Peyer's patch (tissue), 4 donors: Measurements from ENCODE around the gene AASDHPPT. TPM values are rescaled to one million over a fixed set of nuclear protein-coding genes. Genes with fewer than 3 reads are reported as not detected.

Experiments
- DNase-seq, 3 donors: peaks; one replicate each; pipeline ENCODE4 v3.0.0-alpha.2; 2017 to 2019
- H3K27ac ChIP-seq, 4 donors: fragments of 200-600 bp; sonication (generic); one replicate each; pipeline ENCODE4 v1.5.1; 2016 to 2019
- H3K27me3 ChIP-seq, 2 donors: fragments of 200-600 bp; sonication (generic); one replicate each; pipeline ENCODE4 v1.5.1; 2019
- H3K36me3 ChIP-seq, 3 donors: fragments of 200-600 bp; sonication (generic); one replicate each; pipeline ENCODE4 v1.5.1; 2016 to 2019
- H3K4me1 ChIP-seq, 4 donors: fragments of 200-600 bp; sonication (generic); one replicate each; pipeline ENCODE4 v1.5.1; 2016 to 2019
- H3K4me3 ChIP-seq, 4 donors: fragments of 200-600 bp; sonication (generic); 1 replicate in 3 of 4; 2 replicates in 1 of 4; pipeline ENCODE4 v1.5.1; 2016 to 2019; ENCODE audit warnings: mild to moderate bottlenecking in 1 of 4
- H3K9me3 ChIP-seq, 4 donors: fragments of 200-600 bp; sonication (generic); one replicate each; pipeline ENCODE4 v1.5.1; 2016 to 2019; ENCODE audit warnings: mild to moderate bottlenecking in 1 of 4
- POLR2A ChIP-seq, 2 donors: fragments of 450-650 bp; IDR thresholded peaks; one replicate each; pipeline ENCODE4 v1.5.1; 2017; ENCODE audit warnings: antibody characterized with exemption in 2 of 2, mild to moderate bottlenecking in 2 of 2, moderate library complexity in 2 of 2
- total RNA-seq, 4 donors: library from RNA; depleted of rRNA; stranded (reverse); fragments of >200 nt; gene quantifications; one replicate each; pipeline ENCODE4 v1.1.0, GENCODE V29; 2016
- TF ChIP-seq, protein P1 (sequence below), 6 experiments: fragments of 450-650 bp in 4 of 6; fragments of 200-600 bp in 2 of 6; sonication (generic) in 1 of 6; IDR thresholded peaks; one replicate each; pipeline ENCODE4 v1.5.1; 2017 to 2019; ENCODE audit warnings: antibody characterized with exemption in 6 of 6, mild to moderate bottlenecking in 3 of 6, moderate library complexity in 1 of 6

Gene AASDHPPT
- total RNA-seq, 4 donors from 2014 or later: 17.9 to 25.6 (median 22.6) TPM

DNA sequence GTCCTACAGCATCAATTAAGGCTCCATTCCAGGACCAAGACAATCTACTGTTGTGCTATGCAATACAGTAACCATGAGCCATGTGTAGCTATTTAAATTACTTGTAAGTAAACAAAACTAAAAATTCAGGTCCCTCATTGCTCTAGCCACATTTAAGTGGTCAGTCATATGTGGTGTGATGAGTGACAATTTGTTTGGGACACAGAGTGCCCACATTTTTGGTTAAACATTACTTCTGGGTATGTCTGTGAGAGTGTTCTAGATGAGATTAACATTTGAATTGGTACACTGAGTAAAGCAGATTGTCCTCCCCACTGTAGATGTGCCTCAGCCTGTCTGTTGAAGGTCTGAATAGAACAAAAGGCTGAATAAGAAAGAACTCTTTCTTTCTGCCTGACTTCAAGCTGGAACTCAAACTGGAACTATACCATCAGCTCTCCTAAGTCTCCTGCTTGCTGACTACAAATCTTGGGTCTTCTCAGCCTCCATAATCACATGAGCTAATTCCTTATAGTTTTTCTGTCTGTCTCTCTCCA is 16.1 kb upstream of the AASDHPPT start:
- Histone ChIP-seq H3K4me3 (no peak overlapping the region), H3K27ac (no peak overlapping the region), H3K4me1 (no peaks in the 10 kb centered on the region), H3K9me3 (no peaks in the 10 kb centered on the region), H3K36me3 (peaks cover 0 to 8% (median 0%) of the 10 kb centered on the region in 3 donors), H3K27me3 (no peaks in the 10 kb centered on the region)
- DNase-seq: no peak
- no peak for TF ChIP-seq POLR2A (IDR thresholded peaks at IDR 0.05)
- TF ChIP-seq, protein P1, sequence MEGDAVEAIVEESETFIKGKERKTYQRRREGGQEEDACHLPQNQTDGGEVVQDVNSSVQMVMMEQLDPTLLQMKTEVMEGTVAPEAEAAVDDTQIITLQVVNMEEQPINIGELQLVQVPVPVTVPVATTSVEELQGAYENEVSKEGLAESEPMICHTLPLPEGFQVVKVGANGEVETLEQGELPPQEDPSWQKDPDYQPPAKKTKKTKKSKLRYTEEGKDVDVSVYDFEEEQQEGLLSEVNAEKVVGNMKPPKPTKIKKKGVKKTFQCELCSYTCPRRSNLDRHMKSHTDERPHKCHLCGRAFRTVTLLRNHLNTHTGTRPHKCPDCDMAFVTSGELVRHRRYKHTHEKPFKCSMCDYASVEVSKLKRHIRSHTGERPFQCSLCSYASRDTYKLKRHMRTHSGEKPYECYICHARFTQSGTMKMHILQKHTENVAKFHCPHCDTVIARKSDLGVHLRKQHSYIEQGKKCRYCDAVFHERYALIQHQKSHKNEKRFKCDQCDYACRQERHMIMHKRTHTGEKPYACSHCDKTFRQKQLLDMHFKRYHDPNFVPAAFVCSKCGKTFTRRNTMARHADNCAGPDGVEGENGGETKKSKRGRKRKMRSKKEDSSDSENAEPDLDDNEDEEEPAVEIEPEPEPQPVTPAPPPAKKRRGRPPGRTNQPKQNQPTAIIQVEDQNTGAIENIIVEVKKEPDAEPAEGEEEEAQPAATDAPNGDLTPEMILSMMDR (IDR thresholded peaks at IDR 0.05): no peak

DNA sequence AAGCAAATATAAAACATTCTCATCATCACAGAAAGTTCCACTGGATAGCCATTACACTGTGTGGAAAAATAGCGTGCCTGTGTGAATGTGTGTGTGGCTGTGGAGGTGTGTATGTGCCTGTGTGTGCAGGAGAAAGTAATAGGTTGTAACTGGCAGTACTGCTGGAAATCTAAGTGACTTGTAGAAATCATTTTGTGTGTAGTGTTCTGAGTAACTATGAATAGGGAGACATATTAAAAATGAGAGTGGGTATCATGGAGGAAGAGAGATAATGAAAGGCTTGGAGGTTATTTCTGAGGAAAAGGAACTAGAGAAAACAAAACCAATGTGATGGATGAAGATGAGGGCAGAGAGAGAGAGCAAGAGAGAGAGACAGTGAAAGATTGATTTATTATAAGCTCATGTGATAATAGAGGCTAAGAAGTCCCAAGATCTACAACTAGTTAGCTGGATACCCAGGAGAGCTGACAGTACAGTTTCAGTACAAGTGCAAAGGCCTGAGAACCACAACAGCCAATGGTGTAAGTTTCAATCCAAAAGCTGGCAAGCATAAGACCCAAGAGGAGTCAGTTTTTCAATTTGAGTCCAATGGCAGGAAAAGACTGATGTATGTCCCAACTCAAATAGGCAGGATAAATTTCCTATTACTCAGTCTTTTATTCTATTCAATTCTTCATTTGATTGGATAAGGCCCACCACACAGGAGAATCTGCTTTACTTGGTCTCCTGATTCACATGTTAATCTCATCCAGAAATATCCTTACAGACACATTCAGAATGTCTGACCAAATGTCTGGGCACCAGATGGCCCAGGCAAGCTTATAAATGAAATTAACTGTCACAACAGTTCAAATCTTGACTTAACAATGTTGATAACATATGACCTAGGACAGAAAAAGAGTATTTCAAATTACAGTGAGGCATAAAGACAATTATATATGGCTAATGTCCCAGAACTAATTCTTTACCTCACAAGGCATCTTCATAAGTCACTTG is 15.2 kb upstream of the AASDHPPT start:
- H3K36me3 ChIP-seq: peaks cover 0 to 8% (median 0%) of the 10 kb centered on the region in 3 donors
- TF ChIP-seq, protein P1 (IDR thresholded peaks at IDR 0.05): no peak
- TF ChIP-seq POLR2A (IDR thresholded peaks at IDR 0.05): no peak
- no peak overlapping the region for H3K4me3 ChIP-seq
- DNase-seq: no peak
- H3K27me3 ChIP-seq: no peaks in the 10 kb centered on the region
- no peaks in the 10 kb centered on the region for H3K9me3 ChIP-seq
- no peak overlapping the region for H3K27ac ChIP-seq
- no peaks in the 10 kb centered on the region for H3K4me1 ChIP-seq

DNA sequence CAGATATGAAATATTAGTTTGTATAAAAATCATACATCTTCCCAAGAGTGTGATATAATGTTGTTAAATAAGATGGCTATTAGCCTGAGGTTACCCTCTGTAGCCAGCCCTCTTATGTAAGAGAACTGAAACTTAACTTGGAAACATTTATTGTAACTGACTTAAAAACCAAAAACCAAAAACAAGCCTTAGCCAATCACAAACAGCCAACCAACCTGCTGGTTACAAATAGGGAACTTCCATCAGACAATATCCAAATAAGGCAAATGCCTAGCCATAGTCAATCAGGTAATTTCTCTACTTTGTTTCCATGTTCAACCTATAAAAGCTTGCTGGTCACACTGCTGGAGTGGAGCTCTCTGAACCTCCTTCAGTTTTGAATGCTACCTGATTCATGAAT is 14.5 kb upstream of the AASDHPPT start:
- no peak overlapping the region for H3K4me3 ChIP-seq
- TF ChIP-seq, protein P1 (IDR thresholded peaks at IDR 0.05): no peak
- no peak for TF ChIP-seq POLR2A (IDR thresholded peaks at IDR 0.05)
- no peak overlapping the region for H3K27ac ChIP-seq
- H3K36me3 ChIP-seq: peaks cover 0 to 4% (median 0%) of the 10 kb centered on the region in 3 donors
- no peaks in the 10 kb centered on the region for H3K27me3 ChIP-seq
- no peaks in the 10 kb centered on the region for H3K4me1 ChIP-seq
- no peaks in the 10 kb centered on the region for H3K9me3 ChIP-seq
- DNase-seq: no peak

DNA sequence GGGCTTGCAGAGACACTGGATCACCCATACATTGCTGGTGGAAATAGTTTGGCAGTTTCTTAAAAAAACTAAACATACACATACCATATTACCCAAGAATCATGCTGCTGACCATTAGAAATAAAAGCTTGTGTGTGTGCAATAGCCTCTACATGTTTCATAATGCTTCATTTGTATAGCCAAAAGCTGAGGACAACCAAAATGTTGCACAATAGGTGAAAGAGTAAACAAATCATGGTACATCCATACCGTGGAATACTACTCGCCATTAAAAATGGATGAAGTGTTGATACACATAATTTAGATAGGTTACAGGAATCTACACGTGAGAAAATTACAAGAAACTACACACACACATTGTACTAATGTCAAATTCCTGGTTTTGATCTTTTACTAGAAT is 6.9 kb upstream of the AASDHPPT start:
- no peaks in the 10 kb centered on the region for H3K9me3 ChIP-seq
- no peak overlapping the region for H3K4me3 ChIP-seq

DNA sequence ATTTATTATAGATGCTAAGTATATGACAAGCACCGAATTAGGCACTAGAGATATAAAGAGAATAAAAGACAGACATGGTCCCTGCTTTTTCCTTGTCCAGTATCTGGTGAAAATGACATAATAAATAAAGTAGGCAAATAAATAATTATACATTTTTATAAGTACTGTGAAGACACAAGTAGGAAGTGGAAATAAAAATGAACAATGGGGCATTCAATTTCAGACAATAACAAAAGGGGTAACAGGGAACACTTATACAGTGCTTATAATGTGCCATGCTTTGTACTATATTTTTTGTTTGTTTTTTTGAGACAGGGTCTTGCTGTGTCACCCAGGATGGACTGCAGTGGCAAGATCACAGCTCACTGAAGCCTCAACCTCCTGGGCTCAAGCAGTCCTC is 4.7 kb upstream of the AASDHPPT start:
- DNase-seq: no peak
- H3K27ac ChIP-seq: no peak overlapping the region
- H3K9me3 ChIP-seq: no peaks in the 10 kb centered on the region
- peaks cover 0 to 9% (median 3%) of the 10 kb centered on the region in 4 donors for H3K4me1 ChIP-seq
- no peaks in the 10 kb centered on the region for H3K36me3 ChIP-seq
- TF ChIP-seq, protein P1 (IDR thresholded peaks at IDR 0.05): no peak
- TF ChIP-seq POLR2A (IDR thresholded peaks at IDR 0.05): no peak
- no peak overlapping the region for H3K4me3 ChIP-seq
- no peaks in the 10 kb centered on the region for H3K27me3 ChIP-seq

More for the DNA sequence above, 6.9 kb upstream of the AASDHPPT start:
- Histone ChIP-seq H3K4me1 (peaks cover 0 to 2% (median 0%) of the 10 kb centered on the region in 4 donors), H3K27ac (no peak overlapping the region), H3K36me3 (no peaks in the 10 kb centered on the region), H3K27me3 (no peaks in the 10 kb centered on the region)
- TF ChIP-seq, protein P1 (IDR thresholded peaks at IDR 0.05): no peak
- TF ChIP-seq POLR2A (IDR thresholded peaks at IDR 0.05): no peak
- DNase-seq: no peak
